LNCaP clone FGC (cell line): ENCODE measurements around the gene ERFL.
A peak's percentile ranks its signal among the peaks of the same experiment; 100 is the strongest.

ENCODE experiments used
- DNase-seq: peaks from one replicate; pipeline ENCODE4 v3.0.0-alpha.2; 2011; ENCODE audit warnings: low read depth
- H3K4me3 ChIP-seq: 2 replicates; pipeline ENCODE4 v1.5.1; 2011; ENCODE audit warnings: mild to moderate bottlenecking, low read depth, low read length, control low read depth
- TF ChIP-seq, protein P1 (sequence below): IDR thresholded peaks from 2 replicates; pipeline ENCODE4 v1.5.1; 2012; ENCODE audit warnings: mild to moderate bottlenecking; ENCODE audit not compliant: control insufficient read depth, insufficient read depth; ENCODE audit errors: extremely low read depth

ERFL gene

DNA sequence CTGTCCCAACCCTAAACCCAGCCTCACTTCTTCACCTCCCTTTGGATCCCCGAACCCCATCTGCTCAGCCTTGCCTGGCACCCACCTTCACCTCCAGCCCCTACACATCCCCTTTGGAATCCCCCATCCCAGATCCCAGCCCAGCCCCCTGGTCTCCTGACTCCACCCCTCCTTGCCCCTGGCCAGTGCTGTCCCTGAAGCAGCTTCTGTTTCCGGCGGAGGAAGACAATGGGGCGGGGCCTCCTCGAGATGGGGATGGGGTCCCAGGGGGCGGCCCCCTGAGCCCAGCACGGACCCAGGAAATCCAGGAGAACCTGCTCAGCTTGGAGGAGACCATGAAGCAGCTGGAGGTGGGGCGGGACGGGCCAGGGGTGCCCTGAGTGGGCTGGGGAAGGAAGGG lies 22.0 kb downstream of the ERFL start:
- no peak for DNase-seq

GRCh38 chr19:41905273-41906002 lies 22.8 kb downstream of the ERFL start:
- DNase-seq = no peak
- TF ChIP-seq, protein P1, sequence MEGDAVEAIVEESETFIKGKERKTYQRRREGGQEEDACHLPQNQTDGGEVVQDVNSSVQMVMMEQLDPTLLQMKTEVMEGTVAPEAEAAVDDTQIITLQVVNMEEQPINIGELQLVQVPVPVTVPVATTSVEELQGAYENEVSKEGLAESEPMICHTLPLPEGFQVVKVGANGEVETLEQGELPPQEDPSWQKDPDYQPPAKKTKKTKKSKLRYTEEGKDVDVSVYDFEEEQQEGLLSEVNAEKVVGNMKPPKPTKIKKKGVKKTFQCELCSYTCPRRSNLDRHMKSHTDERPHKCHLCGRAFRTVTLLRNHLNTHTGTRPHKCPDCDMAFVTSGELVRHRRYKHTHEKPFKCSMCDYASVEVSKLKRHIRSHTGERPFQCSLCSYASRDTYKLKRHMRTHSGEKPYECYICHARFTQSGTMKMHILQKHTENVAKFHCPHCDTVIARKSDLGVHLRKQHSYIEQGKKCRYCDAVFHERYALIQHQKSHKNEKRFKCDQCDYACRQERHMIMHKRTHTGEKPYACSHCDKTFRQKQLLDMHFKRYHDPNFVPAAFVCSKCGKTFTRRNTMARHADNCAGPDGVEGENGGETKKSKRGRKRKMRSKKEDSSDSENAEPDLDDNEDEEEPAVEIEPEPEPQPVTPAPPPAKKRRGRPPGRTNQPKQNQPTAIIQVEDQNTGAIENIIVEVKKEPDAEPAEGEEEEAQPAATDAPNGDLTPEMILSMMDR = no peak

More for the DNA sequence above, 22.0 kb downstream of the ERFL start:
- TF ChIP-seq, protein P1 = no peak
- H3K4me3 ChIP-seq = no peak overlapping the region

GRCh38 chr19:41904118-41904870 lies 24.0 kb downstream of the ERFL start:
- 0 out of 2 replicates have a peak overlapping the region, but pooled peaks have one; percentile 9 for H3K4me3 ChIP-seq

More at GRCh38 chr19:41905273-41906002, 22.8 kb downstream of the ERFL start:
- no peak overlapping the region for H3K4me3 ChIP-seq

DNA sequence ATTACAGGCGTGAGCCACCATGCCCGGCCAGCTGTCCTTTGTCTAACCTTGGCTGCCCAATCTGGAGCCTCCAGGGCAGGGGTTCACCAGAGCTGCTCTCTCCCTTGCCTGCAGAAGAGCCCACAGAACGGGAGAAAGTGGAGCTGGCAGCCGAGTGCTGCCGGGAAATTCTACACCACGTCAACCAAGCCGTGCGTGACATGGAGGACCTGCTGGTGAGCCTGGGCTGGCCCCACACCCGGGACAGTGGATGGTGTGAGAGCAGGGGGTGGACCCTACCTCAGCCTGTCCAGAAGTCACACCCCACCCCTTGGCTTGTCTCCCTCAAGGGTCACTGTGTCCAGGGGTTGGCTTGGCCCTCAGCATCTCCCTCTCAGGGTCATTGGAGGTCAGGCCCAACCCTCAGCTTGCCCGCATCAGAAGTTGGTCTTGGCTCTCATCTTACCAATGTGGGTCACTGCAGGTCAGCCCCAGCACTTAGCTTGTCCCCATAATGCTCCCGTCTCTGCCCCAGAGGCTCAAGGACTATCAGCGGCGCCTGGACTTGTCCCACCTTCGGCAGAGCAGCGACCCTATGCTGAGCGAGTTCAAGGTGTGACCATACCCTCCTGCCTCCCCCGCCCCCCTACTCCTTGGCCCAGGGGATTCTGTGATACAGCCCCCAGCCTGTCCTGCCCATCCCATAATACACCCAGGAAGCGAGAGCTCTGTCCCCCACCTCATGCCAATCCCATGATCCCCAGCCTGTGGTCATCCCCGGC lies 24.9 kb downstream of the ERFL start:
- TF ChIP-seq, protein P1 = no peak
- DNase-seq = no peak
- H3K4me3 ChIP-seq = no peak overlapping the region

More at GRCh38 chr19:41904118-41904870, 24.0 kb downstream of the ERFL start:
- TF ChIP-seq, protein P1 = no peak
- peak; percentile 69 for DNase-seq

DNA sequence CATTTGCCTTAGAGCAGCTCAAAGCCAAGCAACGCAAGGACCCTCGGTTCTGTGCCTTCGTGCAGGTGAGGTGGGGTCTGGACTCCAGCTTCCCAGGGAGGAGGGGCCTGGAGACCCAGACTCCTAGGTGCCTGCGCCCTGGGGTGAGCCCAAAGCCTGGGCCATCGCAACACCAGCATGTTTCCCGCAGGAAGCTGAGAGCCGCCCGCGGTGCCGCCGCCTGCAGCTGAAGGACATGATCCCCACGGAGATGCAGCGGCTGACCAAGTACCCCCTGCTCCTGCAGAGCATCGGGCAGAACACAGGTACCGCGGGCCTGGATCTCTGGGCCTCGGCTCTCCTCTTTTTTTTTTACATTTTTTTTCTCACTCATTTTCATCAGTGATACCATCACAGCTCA lies 25.7 kb downstream of the ERFL start:
- DNase-seq = no peak
- TF ChIP-seq, protein P1 = no peak
- H3K4me3 ChIP-seq = no peak overlapping the region

DNA sequence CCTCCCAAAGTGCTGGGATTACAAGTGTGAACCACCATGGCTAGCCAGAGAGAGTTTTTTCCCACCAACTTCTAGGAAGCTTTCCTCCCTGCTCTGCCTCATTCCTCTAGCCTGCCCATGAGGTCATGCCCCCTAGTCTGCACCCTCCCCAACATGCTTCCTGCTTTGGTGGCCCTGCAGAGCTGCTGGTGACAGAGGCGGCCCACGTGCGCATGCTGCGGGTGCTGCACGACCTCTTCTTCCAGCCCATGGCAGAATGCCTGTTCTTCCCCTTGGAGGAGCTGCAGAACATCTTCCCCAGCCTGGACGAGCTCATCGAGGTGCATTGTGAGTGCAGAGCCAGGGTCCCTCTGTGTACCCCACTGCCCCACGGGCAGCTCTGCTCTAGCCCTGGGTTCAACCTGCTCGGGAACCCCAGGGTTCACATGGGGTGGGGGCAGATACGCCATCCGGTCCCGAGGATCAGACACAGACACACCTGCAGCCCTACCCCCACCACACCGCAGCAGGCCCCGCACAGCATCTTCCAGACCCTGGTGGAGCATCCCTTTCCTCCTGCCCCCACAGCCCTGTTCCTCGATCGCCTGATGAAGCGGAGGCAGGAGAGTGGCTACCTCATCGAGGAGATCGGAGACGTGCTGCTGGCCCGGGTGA lies 26.4 kb downstream of the ERFL start:
- H3K4me3 ChIP-seq = no peak overlapping the region
- DNase-seq = no peak
- TF ChIP-seq, protein P1 = no peak
